DMS 273 (cell line): ENCODE data around the gene CAPN14.

Experiments
- DNase-seq: peaks from one replicate; lab custom pipeline; 2025; ENCODE audit not compliant: unreplicated experiment; lab: John Stamatoyannopoulos, UW

The CAPN14 gene

DNA sequence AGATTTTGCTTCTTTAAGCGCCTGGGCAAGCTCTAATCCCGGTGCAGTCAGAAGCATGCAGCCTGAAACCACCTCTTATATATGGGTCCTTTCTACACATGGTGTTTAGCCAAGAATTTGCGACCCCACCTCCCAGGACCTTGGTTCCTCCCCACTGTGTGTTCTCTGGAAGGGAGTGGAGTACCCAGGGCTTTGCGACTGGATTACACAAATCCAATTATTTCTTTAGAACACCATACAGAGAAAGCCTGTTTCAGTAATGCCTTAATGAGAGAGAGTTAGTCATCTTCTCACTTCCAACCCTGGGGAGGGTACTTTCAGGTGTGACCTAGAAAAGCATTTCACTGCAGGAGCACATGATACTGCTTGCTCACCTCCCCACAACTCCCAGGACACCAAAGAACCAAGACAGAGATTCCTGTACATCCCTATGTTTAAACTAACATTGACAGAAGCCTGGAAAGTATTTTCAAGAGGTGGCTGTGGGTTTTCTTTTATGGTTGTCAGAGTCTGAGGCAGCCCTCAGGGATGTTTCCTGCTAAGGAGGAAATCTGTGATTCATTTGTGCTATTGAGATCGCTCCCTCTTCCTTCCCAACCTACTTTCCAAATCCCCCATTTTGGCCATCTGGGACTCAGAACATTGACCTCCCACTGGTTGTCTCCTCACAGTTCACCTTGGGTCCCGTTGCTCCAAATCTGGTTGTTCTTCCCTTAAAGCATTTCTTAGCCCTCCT lies at the start of gene CAPN14:
TSS of gene CAPN14 (minus strand) at position 51 of the 736 bp plus-strand sequence. CDS start 12,068 bp downstream, outside the sequence.
- DNase-seq: no peak

- peak; percentile 53 for DNase-seq
These were observed 49.5 kb upstream of the CAPN14 start for GRCh38 chr2:31266804-31267203.

- DNase-seq: no peak
These were observed 47.9 kb upstream of the CAPN14 start for GRCh38 chr2:31265234-31265633.

GRCh38 chr2:31263636-31264190 lies 46.4 kb upstream of the CAPN14 start:
- peak; percentile 11 for DNase-seq

DNA sequence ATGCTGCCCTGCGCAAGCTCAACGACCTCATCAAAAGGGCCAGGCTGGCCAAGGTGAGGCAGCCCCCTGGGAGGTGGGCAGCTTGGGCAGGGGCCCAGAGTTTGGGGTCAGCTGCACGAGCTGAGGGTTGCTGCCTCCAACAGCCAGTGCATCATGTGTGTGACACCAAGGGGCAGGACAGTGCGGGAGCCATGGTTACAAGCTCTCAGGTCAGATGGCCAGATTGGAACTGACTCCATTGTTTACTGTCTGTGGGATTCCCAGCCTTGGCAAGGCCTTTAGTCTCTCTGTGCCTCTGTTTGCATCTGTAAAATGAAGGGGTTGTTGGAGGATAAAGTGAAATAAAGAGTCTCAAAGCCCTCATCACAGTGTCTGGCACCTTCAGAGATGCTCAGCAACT lies 43.6 kb upstream of the CAPN14 start:
- no peak for DNase-seq

GRCh38 chr2:31259075-31259474 lies 41.8 kb upstream of the CAPN14 start:
- no peak for DNase-seq

GRCh38 chr2:31258351-31258750 lies 41.0 kb upstream of the CAPN14 start:
- no peak for DNase-seq

DNA sequence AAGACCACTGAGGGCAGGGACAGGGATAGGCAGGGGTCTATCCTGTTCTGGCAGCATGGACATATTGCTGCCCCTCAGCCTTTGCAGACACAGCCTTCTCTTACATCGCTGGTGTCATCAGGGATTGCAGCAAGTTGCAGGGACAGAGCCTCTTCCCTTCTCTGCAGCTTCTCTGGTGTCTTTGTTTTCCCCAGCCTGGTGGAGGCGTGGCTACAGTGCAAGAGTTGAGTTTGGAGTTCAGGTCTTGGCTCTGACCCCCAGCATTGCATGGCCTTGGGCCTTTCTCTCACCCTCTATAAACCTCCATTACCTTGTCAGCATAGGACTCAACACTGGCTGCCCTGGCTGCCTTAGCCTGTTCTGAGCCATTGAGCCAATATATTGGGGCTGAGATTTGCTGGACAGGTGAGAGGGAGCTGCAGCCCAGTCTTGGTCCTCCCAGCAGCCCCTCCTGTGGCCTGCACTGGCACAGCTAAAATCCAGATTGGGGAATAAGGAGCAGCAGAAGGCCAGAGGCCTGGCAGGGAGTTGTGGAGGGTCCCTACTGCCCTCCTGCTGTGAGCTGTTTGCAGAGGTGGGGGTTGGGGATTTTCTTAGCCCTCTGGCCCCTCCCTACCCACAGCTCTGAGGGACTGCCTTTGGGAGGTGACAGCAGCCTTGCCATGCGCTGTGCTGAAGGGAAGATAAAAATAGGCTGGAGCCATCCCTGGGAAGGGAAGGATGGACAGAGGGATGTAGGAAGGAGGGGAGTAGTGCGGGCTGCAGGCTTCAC lies 39.5 kb upstream of the CAPN14 start:
- DNase-seq: peak; percentile 65

GRCh38 chr2:31255911-31256571 lies 38.7 kb upstream of the CAPN14 start:
- no peak for DNase-seq

DNA sequence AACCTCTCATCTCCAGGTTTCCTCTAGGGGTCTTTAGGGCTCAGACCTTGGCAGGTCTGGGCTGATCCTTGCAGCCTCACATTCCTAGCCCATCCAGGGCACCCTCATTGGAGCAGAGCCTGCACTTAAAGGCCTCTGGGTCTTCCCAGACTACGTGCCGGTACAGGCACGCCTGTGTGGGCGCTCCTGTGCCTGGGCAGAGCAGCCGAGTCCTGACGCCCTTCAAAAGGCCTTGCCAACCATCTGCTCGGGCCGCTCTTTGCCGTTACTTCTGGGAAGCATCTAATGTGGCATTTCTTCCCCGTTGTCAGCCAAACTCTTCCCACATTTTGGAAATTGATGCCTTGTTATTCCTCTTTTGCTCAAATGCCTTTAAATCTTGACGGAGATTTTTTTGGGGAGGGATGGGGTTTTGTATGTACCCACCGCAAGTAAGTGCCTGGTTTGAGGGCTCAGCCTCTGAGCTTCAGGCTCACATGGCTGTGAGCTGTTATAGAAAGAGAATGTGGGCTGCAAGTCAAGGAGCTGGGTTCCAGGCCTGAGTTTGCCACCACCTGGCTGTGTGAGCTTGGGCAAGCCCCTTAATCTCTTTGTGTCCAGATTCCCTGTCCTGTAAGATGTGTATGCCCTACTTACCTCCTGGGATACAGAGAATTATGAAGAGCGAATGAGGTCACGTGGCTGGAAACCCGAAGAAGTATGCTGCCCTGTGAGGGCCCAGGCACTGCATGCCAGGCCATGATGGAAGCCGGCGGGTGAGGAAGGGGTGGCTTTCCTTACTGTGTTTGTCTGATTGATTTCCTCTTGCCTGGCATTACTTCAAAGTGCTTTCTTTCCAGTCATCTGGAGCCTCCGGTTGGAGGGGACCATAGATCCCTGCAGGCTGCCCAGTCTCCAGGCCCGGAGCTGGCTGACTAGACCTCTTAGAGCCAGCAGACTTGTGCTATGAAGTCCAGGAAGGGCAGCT lies 37.2 kb upstream of the CAPN14 start:
- peak; percentile 20 for DNase-seq

GRCh38 chr2:31253356-31254131 lies 36.2 kb upstream of the CAPN14 start:
- DNase-seq: peak; percentile 42

DNA sequence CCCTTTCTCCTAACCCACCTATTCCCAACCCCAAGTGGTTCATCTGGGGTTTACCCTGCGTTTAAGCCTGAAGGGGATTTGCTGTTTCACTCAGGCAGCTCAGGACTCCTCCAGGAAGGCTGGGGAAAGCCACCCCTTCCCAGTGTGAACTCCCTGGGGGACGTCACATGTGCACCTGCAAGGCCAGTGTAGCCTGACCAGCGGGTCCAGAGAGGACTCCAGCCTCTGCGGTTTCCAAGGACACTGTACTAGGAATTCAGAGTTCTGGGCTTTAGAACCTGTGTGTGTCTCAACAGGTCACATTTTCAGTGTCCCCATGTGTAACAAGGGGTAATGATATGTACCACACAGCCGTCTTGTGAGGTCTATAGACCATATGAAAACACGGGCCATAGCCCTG lies 34.5 kb upstream of the CAPN14 start:
- no peak for DNase-seq

DNA sequence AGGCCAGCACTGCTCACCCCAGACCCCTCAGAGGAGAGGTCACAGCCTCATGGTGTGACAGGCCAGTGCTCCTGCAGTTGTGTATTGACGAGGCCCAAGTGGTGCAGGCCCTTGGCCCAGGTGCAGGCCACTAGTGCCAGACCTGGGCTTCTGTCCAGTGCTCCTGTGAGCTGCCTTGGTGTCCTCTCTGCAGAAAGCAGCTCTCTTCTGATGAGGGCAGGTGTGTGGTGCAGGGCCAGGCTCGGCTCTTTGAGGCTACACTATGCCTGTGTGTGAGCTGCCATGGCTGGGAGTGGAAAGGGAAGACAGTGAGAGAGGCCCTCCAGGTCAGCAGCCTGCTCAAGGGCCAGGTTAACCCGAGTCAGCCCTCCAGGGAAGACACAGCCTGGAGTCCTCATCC lies 33.7 kb upstream of the CAPN14 start:
- no peak for DNase-seq

GRCh38 chr2:31249009-31249690 lies 31.8 kb upstream of the CAPN14 start:
- no peak for DNase-seq

- no peak for DNase-seq
These were observed 30.8 kb upstream of the CAPN14 start for GRCh38 chr2:31248139-31248538.

DNA sequence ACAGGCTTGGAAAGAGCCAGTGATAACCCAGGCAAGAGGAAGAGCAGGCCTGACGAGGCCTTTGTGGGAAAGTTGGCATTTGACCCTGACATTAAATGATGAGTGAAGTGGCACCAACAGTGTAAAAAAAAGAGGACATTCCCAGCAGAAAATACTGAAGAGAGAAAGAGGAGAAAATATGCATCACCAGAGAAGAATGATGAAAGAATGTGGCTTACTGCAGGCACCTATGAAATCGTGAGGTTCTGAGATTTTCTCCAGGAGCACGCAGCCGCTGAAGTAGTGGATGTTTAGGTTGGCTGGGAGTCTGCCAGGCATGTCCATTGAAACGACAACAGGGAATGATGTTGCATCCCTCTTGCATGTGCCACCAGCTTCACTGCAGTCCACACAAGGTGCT lies 30.4 kb upstream of the CAPN14 start:
- DNase-seq: no peak

DNA sequence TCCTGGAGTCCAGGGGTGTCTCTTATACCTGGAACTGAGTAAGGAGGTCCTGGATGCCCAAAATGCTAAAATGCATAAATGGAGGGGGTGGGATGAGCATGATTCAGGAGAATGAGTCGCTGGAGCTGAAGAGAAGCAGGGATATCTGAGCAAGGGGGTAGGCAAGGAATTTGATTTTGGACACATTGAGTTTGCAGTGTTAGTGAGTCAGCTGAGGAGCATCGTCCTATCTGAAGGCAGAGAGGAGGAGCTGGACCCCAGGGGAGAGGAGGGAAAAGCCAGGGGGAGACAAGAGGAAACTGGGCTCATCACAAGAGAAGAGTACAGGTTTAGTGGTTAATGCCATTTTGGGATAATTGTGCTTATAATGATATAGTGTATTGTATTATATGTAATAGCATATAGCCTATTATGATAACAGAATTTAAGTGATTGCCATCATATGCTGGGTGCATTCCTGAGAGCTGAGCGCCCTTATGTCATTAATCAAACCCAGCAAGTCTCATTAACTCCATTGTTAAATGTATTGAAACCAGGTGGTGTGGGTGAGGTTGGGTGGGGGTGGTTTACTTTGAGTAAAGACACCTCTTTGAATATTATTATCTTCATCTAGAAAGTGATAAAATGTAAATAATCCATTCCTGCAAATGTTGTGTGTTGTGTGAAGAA lies 29.0 kb upstream of the CAPN14 start:
- no peak for DNase-seq

- no peak for DNase-seq
These were observed 26.8 kb upstream of the CAPN14 start for GRCh38 chr2:31244101-31244500.

GRCh38 chr2:31243053-31243452 lies 25.7 kb upstream of the CAPN14 start:
- no peak for DNase-seq
